NCI-H1092 (cell line): ENCODE results near the gene NRP1.
"Not testable (repeated sequence)": the region's sequence is repeated elsewhere in the genome, so short reads cannot be mapped to it uniquely, and the experiment has no call there.

ENCODE experiments used
- DNase-seq: peaks from one replicate; lab custom pipeline; 2025; lab: John Stamatoyannopoulos, UW

NRP1 gene

GRCh38 chr10:33237736-33238624 lies 96.5 kb downstream of the NRP1 start:
- DNase-seq = no peak

DNA sequence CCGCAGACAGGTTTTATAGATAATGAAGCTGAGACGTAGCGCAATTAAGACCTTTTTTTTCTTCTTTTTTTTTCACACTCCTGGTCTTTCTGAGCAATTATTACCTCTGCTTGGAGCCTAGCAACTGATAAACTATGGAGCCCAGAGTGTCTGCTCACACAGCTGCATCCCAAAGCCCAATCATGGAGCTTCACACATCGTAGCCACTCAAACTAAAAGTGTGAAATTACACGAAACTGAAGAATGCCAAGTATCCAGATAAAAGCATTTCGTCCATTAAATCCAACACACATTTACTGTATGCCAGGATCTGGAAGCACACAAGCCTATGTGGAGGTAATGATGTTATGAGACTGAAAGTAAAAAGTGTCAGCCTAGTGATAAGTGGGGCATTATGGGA lies 97.6 kb downstream of the NRP1 start:
- no peak for DNase-seq

DNA sequence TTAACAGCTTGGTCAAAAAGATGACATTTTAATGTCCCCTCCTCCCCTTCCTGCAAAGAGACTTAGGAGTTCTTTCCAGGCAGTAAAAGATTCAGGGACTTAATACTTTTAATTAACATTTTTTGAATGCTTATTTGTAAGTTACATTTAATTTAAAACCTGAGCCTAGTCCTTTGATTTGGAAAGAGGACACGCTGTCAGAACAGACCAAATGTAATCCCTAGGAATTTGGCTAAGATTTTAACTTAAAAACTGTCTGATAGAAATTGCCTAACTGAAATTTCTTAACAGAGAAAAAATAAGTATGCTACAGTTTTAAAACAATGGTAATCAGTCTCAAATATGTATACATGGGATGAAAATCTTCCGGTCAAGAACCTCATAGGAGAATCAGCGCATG lies 98.5 kb downstream of the NRP1 start:
- no peak for DNase-seq

DNA sequence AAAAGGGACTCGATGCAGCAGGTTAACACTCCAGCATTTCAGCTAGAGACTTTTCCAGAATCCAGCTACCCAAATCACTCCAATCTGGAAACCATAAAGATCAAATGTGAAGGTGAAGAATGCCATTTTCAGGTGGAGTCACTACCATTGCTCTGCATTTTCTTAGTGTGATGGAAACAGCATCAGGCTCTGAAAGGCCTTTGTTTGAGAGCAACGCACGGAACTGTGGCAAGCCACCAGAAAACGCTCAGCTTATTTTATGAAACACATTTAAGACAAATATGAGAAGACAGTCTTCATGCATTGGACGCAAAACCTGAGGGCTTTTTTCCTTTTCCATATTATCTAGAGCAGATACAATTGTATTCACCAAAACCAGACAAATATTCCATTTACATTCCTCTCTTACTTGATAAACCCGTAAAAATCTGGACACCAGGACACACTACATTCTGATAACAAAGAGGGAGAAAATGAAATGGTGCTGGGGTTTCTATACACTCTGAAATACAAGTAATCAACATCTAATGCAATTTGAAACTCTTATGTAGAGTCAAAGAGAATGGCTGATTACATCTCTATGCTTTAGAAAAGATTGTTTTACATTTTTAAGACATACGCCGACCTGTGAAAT lies 99.1 kb downstream of the NRP1 start:
- no peak for DNase-seq

DNA sequence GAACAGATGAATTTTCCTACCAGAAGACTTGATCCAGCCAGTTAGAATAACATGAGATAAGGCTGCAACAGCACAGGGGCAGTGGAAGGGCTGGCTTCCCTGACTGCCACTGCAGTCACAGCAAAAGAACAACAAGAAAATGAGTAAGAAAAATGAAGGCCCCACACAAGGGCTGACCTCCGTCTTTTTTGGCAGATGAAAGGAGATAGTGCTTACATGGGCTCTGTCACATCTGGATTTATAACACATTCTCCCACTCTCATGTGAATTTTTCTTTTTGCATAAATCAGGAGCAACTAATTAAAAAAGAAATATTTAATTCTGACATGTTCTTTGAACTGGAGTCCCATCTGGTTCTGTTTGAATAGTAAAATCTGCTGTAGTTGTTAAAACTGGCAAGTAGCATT lies 99.6 kb downstream of the NRP1 start:
- DNase-seq = no peak

DNA sequence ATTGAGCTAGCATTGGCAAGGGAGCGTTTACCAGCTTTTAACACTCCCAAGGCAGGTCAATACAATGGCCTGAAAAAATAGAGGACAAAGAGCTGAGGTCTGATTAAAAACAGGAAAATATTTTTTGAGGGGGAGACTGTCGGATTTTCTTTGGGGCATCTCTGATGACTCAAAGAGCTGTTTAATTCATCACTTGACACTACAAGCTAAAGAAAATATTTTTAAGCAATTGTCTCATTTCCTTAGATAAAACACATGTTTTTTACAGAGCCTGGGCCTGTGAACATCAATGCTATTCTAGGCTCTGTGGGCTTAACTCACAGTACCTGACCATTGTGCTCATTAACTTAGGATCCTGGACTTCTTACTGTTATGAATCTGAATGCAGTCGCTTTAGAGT lies 100.8 kb downstream of the NRP1 start:
- no peak for DNase-seq

GRCh38 chr10:33233221-33233620 lies 101.2 kb downstream of the NRP1 start:
- DNase-seq = no peak

GRCh38 chr10:33231621-33232350 lies 102.7 kb downstream of the NRP1 start:
- DNase-seq = no peak

DNA sequence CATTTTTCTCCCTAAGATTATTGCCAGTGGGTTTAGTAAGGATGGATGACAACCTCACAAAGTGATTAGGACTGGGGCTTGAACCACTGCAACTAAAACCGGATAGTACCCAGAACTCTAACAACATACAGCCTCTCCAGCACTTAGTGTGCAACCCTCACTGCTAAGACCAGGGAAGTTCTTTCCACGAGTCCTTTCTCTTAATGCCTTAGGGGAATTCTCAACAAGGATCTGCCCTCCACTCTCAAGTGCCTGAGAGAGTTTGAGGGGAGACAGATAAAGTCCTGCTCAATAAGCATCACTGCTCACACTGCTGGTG lies 104.6 kb downstream of the NRP1 start:
- no peak for DNase-seq

GRCh38 chr10:33229252-33229948 lies 105.1 kb downstream of the NRP1 start:
- no peak for DNase-seq

DNA sequence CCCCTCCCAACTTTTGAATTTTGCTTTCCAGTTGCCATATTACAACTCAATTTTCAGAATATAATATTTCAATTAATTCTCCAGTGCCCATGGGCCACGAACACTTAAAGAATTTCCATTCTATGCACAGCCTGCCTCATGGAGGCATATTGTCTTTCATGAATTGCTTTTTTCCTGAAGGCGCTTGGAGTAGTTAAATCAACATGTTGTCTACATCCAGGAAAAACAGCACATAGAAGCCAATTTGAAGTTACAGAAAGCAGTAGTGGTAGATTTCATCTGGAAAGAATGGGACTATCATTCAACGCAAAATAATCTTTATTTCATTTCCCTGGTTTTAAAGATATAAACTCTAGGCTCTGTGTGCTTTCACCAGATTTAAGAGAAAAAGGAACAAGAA lies 106.0 kb downstream of the NRP1 start:
- no peak for DNase-seq

- DNase-seq = no peak
These were observed 107.0 kb downstream of the NRP1 start for GRCh38 chr10:33227489-33227888.

DNA sequence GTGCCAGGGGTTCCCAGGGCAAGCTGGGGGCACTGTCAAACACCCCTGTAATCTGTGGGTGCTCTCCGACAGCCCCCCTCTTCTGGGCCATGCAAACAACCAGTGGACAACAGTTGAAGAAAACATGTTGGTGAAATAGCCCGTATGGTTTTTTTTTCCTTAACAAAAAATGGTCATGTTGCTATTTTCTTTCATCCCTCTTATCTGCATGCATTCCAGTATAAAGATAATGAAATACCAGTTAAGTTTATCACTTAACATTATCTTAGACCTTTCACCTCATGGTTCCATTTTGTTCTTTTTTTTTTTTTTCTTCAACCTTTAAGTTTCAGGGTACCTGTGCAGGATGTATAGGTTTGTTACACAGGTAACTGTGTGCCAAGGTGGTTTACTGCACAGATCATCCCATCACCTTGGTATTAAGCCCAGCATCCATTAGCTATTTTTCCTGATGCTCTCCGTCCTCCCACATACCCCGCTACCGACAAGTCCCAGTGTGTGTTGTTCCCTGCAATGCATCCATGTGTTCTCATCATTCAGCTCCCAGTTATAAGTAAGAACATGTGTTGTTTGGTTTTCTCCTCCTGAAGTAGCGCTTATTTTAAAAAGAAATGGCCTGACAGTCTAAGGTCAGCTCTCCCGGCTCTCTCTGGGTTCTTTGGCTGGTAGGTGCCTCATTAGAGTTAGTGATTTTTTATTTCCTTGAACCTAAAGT lies 110.1 kb downstream of the NRP1 start:
- DNase-seq = no peak

- no peak for DNase-seq
These were observed 111.0 kb downstream of the NRP1 start for GRCh38 chr10:33223326-33224000.

GRCh38 chr10:33222304-33222703 lies 112.2 kb downstream of the NRP1 start:
- not testable (repeated sequence) for DNase-seq

DNA sequence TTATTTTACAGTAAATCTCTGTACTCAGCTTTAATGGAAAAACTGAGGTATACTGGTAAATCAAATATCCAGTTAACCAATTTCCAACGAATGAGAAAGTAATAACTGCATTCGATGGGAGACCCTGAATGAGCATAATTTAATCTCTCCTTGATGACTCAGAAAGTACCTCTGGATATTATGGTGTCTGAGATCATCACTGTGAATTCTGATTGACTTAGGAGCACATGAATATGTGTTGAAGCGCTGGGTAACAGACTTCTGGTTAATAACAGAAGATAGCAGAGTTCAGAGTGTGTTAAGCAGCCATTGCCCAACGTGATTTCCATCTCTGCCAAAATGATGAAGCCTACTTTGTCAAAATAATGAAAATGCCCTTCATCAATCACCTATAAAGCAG lies 116.6 kb downstream of the NRP1 start:
- no peak for DNase-seq

DNA sequence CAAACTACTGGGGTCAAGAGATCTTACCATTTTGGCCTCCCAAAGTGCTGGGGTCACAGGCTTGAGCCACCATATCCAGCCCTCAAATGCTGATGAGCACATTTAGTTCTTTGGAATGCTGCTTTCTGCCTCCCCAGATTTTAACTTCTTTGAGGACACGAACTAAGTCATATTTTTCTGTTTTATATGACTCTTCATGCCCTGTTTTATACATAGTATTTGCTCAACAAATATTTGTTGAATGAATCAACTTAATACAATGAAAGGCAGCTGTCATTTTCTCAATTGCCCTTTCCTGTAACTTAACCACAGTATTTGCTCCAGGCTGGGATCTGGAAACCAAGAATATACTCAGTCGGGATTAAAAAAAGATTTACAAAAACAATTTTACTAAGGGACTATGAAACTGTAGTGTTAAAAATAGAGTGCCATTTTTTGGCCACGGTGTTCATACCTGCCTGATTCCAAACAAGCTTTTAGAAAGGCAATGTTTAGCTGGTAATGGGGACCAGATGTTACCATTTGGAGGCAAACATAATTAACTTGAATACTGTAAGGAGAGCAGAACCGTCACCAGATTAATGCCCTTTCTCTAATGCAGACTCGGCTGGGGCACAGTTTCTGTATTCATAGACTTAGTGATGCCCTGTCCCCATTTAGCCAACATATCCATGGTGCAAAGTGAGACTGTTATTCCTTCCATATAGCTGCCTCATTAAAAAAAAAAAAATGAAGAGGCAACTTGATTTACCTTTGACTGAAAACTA lies 117.6 kb downstream of the NRP1 start:
- peak; percentile 11 for DNase-seq

DNA sequence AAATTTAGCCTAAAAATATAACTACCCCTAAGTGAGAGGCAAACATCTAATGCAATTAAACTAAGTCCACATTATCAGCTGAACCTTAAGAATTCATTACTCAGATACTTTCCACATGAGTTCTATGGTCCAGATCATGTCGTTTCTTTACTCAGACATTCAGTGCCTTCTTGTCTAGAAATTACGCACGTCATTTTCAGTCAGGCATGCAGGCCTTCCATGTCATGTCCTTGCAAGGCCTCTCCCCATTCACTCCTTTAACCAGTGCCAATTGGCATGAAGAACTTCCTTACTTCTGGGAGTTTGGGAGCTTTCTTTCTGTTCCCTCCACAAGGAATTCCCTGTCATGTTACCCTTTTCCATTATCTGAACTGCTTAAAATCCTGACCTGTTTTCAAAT lies 118.8 kb downstream of the NRP1 start:
- DNase-seq = no peak

DNA sequence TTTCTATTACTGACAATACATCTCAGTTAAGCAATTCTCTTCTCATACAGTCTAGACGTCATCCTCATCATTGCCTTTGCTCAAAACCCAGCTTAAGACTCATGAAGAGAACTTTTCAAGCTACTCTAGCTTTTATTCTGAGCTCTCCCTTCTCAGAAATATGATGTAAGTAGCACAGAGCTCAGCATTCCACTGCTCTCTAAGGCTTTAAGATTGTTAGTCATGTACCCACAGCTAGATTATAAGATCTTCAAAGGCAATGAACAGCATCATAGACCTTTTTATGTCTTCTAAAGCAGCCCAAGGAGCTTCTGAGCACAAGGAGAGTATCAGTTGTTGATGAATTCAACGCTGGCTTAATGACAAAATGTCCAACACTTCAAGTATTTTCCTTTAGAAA lies 119.3 kb downstream of the NRP1 start:
- DNase-seq = no peak

DNA sequence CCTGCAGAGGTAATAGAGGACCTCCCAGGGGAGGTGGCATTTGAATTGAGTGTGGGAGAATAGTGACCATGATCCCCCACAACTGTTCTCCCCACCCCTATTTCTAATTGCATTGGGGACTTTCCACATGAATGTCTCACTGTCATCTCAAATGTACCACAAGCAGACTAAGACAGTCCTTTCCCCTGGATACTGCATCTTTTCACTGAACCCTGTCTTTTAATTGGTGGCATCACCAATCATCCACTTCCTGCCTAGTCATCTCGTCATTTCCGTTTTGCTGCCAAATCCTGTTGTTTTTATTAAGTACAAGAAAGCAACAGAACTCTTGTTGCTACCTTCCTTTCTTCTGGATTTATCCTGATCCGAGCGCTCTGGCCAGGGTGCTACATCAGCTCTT lies 120.3 kb downstream of the NRP1 start:
- no peak for DNase-seq
